ENCODE data around the gene GNG8. TPM values are rescaled to one million over a fixed set of nuclear protein-coding genes. Genes with fewer than 3 reads are reported as not detected.

Gene GNG8
- total and polyA plus RNA-seq, 9 of the 15 experiments (the other 6 are each of a cell fraction or from before 2014, with no cell fraction given) = 1.3 TPM; not detected in 8

DNA sequence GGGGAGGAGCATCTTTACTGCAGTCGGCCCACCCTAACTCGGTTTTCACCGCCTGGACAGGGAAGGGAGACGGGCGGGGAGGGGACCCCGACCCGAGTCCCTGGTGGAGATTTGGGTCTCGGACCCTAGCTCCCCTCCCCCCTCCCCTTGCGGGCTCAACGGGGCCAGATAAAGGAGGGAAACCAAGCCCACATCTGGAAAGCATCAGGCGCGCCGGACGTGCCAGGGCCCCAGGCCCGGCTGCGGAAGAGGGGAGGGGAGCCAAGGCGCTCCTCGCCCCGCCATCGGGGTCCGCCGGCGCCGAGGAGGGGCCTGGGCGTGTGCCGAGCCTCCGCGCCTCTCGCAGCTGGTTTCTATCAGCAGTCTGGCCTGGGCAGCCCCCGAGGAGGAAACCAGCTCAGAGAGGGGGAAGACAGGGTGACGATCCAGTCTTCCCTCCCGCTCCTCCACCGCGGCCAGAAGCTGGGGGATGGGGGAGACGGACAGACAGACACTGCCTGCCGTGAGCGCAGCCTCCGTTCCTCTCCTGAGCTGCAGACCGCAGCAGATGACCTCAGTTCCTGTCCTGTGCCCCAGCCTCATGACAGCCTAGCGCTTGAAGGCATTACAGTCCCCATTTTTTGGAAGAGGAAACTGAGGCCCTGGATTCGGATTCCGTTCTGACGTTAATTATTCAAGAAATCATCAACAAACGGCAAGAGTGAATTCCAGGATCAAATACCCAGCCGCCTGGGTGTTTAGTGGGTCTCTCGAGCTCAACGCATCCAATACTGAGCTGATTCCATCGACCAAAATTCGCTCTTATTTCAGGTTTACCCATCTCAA lies 3.6 kb upstream of the GNG8 start (continued):
- TF ChIP-seq HES1 (IDR thresholded peaks at IDR 0.05; ENCODE audit: low read depth) (no peak), KDM2B (CRISPR knock-in tag; IDR thresholded peaks at IDR 0.05) (0 out of 2 replicates have a peak, but pooled peaks have one; percentile 29), POU5F1 (IDR thresholded peaks at IDR 0.05; ENCODE audit: borderline replicate concordance, low read depth, low read length, partially characterized antibody) (no peak), ETS1 (conservative IDR thresholded peaks at IDR 0.05; ENCODE audit: control insufficient read depth, low read depth, low read length) (peak; percentile 53; the same call in 1 of the 2 replicates), NONO (IDR thresholded peaks at IDR 0.05; ENCODE audit: low read depth in 2 of 2, low read length in 1 of 2) (peak in 1 of 2 experiments; percentile 9; a peak in 1 of 4 replicates), GABPB1 (CRISPR knock-in tag; IDR thresholded peaks at IDR 0.05) (peak; percentile 53), ATF1 (CRISPR knock-in tag; IDR thresholded peaks at IDR 0.05) (no peak), ATF1 (tag; IDR thresholded peaks at IDR 0.05) (0 out of 2 replicates have a peak, but pooled peaks have one; percentile 30), TCF3 (CRISPR knock-in tag; IDR thresholded peaks at IDR 0.05) (no peak), HNRNPK (IDR thresholded peaks at IDR 0.05; ENCODE audit: low read depth, low read length, poor library complexity, severe bottlenecking) (no peak)
- TF ChIP-seq, protein P1, sequence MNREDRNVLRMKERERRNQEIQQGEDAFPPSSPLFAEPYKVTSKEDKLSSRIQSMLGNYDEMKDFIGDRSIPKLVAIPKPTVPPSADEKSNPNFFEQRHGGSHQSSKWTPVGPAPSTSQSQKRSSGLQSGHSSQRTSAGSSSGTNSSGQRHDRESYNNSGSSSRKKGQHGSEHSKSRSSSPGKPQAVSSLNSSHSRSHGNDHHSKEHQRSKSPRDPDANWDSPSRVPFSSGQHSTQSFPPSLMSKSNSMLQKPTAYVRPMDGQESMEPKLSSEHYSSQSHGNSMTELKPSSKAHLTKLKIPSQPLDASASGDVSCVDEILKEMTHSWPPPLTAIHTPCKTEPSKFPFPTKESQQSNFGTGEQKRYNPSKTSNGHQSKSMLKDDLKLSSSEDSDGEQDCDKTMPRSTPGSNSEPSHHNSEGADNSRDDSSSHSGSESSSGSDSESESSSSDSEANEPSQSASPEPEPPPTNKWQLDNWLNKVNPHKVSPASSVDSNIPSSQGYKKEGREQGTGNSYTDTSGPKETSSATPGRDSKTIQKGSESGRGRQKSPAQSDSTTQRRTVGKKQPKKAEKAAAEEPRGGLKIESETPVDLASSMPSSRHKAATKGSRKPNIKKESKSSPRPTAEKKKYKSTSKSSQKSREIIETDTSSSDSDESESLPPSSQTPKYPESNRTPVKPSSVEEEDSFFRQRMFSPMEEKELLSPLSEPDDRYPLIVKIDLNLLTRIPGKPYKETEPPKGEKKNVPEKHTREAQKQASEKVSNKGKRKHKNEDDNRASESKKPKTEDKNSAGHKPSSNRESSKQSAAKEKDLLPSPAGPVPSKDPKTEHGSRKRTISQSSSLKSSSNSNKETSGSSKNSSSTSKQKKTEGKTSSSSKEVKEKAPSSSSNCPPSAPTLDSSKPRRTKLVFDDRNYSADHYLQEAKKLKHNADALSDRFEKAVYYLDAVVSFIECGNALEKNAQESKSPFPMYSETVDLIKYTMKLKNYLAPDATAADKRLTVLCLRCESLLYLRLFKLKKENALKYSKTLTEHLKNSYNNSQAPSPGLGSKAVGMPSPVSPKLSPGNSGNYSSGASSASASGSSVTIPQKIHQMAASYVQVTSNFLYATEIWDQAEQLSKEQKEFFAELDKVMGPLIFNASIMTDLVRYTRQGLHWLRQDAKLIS (CRISPR knock-in tag; IDR thresholded peaks at IDR 0.05) = no peak
- TF ChIP-seq, protein P2, sequence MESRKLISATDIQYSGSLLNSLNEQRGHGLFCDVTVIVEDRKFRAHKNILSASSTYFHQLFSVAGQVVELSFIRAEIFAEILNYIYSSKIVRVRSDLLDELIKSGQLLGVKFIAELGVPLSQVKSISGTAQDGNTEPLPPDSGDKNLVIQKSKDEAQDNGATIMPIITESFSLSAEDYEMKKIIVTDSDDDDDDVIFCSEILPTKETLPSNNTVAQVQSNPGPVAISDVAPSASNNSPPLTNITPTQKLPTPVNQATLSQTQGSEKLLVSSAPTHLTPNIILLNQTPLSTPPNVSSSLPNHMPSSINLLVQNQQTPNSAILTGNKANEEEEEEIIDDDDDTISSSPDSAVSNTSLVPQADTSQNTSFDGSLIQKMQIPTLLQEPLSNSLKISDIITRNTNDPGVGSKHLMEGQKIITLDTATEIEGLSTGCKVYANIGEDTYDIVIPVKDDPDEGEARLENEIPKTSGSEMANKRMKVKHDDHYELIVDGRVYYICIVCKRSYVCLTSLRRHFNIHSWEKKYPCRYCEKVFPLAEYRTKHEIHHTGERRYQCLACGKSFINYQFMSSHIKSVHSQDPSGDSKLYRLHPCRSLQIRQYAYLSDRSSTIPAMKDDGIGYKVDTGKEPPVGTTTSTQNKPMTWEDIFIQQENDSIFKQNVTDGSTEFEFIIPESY (CRISPR knock-in tag; IDR thresholded peaks at IDR 0.05) = no peak

Measured in K562 (cell line).